CD4-positive, alpha-beta T cell treated with Interleukin-6 for 4 hours (primary cell): Measurements from ENCODE around the gene RRP1B.

Source experiments
- DNase-seq: peaks from one replicate; pipeline ENCODE4 v3.0.0-alpha.2; 2020; ENCODE audit warnings: mixed read lengths

The RRP1B gene

GRCh38 chr21:43728467-43729390, 69.4 kb downstream of the RRP1B start:
- peak; percentile 80 for DNase-seq

GRCh38 chr21:43731476-43731875, 72.1 kb downstream of the RRP1B start:
- DNase-seq = no peak

- no peak for DNase-seq
These were observed 72.7 kb downstream of the RRP1B start for GRCh38 chr21:43731891-43732711.

- no peak for DNase-seq
These were observed 73.7 kb downstream of the RRP1B start for GRCh38 chr21:43733060-43733459.

GRCh38 chr21:43733529-43734071, 74.2 kb downstream of the RRP1B start:
- no peak for DNase-seq

- no peak for DNase-seq
These were observed 75.0 kb downstream of the RRP1B start for GRCh38 chr21:43734131-43734927.

GRCh38 chr21:43734928-43735229, 75.5 kb downstream of the RRP1B start:
- no peak for DNase-seq

GRCh38 chr21:43735236-43736091, 76.1 kb downstream of the RRP1B start:
- no peak for DNase-seq

- no peak for DNase-seq
These were observed 77.0 kb downstream of the RRP1B start for GRCh38 chr21:43736224-43736883.

GRCh38 chr21:43737158-43737950, 78.0 kb downstream of the RRP1B start:
- no peak for DNase-seq

GRCh38 chr21:43739621-43740435, 80.5 kb downstream of the RRP1B start:
- DNase-seq = no peak

- no peak for DNase-seq
These were observed 81.3 kb downstream of the RRP1B start for GRCh38 chr21:43740497-43741156.

GRCh38 chr21:43741423-43742096, 82.2 kb downstream of the RRP1B start:
- no peak for DNase-seq

- DNase-seq = no peak
These were observed 84.6 kb downstream of the RRP1B start for GRCh38 chr21:43743947-43744346.

- no peak for DNase-seq
These were observed 85.4 kb downstream of the RRP1B start for GRCh38 chr21:43744725-43745124.
